ENCODE results near the gene B4GAT1.

- TF ChIP-seq CTCF (conservative IDR thresholded peaks at IDR 0.05) (peak; percentile 95), EZH2 (IDR thresholded peaks at IDR 0.05; ENCODE audit: low read depth) (no peak)
These were observed 16.5 kb upstream of the B4GAT1 start for GRCh38 chr11:66363805-66364535.
